NB4 (cell line): ENCODE data around the gene STAT6.

ENCODE experiments used
- MYC ChIP-seq: IDR thresholded peaks from 2 replicates; pipeline ENCODE4 v1.6.1; 2011; ENCODE audit warnings: low read depth, low read length
- POLR2A ChIP-seq: IDR thresholded peaks from 2 replicates; pipeline ENCODE4 v1.6.1; 2011; ENCODE audit warnings: mild to moderate bottlenecking; ENCODE audit not compliant: insufficient read length; ENCODE audit errors: extremely low read depth
- TF ChIP-seq, protein P1 (sequence below): IDR thresholded peaks from one replicate; pipeline ENCODE4 v1.5.1; 2012; ENCODE audit warnings: low read depth, low read length
- TF ChIP-seq, protein P2 (sequence below): IDR thresholded peaks from 2 replicates; pipeline ENCODE4 v1.6.1; 2011; ENCODE audit warnings: low read depth, low read length

DNA sequence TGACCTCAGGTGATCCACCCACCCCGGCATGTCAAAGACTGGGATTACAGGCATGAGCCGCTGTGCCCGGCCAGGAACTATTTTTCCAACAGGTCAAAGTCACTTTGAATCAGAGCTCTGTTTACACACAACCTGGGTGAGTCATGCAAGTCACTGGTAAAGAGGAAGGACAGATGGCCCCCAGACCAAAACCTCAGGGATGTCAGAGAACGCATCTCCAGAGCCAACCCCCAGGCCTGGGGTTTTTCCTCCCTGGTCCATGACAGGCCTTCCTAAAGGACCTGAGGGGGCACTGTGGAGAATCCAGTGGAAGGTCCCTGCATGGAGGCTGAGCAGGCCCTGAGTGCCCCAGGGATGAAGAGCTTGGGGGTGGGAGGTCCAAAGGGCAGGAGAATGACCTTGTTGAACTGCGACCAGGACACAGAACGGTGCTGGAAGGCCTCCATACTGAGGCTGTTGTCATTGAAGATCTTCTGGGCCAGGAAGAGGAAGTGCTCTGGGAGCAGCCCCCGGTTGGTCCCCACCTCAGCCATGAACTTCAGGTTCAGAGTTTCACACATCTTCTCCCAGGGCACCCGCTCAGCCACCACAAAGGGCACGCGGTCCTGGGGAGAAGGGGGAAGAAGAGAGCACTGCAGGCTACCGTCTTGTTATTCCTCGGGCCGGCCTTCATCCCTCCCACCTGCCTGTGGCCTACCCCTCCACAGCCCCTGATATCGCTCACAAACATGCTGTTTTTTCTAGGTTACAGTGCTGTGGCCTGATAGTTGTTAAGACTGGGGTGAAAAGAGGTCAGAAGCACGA lies 9.1 kb downstream of the STAT6 start:
- TF ChIP-seq, protein P1, sequence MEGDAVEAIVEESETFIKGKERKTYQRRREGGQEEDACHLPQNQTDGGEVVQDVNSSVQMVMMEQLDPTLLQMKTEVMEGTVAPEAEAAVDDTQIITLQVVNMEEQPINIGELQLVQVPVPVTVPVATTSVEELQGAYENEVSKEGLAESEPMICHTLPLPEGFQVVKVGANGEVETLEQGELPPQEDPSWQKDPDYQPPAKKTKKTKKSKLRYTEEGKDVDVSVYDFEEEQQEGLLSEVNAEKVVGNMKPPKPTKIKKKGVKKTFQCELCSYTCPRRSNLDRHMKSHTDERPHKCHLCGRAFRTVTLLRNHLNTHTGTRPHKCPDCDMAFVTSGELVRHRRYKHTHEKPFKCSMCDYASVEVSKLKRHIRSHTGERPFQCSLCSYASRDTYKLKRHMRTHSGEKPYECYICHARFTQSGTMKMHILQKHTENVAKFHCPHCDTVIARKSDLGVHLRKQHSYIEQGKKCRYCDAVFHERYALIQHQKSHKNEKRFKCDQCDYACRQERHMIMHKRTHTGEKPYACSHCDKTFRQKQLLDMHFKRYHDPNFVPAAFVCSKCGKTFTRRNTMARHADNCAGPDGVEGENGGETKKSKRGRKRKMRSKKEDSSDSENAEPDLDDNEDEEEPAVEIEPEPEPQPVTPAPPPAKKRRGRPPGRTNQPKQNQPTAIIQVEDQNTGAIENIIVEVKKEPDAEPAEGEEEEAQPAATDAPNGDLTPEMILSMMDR = no peak
- TF ChIP-seq, protein P2, sequence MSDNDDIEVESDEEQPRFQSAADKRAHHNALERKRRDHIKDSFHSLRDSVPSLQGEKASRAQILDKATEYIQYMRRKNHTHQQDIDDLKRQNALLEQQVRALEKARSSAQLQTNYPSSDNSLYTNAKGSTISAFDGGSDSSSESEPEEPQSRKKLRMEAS = peak; percentile 71
- TF ChIP-seq POLR2A = no peak
- peak; percentile 57; the same call in 1 of the 2 replicates for TF ChIP-seq MYC
